ENCODE data around the gene ITGA11.

DNA sequence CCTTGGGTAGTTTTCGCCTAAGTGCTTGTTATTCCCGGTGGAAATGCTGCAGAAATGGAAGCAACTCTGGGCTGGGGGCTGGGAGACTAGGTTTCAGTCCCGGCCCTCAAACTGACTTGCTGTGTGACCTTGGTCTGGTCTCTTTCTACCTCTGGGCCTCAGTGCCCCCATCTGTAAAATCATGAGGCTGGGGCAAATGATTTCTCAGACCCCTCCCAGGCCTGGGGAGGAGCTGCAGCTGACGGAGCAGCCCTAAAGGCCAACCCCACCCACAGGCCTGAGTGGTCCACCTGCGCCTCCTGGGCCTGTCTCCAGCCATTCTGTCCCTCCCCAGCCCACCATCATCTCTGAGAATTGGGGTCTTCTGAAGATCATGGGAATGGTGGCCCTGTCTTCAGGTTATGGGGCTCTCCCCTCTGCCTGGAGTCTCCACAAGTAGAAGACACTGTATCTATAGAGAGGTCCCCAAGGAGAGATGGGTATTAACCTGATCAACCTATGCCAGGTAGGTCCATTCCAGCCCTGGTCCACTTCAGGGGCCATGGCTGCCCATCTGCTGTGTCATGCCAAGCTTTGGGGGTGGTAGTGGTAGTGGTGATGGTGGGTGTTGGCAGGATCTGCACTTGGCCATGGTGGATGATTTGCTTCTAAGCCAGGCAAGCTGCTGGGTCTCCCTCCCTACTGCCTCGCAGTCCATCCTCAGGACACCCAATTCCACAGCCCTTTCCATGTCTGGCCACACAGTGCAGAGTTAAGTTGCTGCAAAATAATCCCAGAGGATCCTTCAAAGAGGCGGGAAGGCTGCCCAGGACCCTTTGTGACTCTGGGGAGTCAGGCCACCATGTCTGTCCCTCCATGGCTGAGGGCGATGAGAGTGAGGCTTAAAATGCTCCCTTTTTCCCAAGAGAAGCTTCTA, 46.0 kb downstream of the ITGA11 start:
- TF ChIP-seq, protein P1, sequence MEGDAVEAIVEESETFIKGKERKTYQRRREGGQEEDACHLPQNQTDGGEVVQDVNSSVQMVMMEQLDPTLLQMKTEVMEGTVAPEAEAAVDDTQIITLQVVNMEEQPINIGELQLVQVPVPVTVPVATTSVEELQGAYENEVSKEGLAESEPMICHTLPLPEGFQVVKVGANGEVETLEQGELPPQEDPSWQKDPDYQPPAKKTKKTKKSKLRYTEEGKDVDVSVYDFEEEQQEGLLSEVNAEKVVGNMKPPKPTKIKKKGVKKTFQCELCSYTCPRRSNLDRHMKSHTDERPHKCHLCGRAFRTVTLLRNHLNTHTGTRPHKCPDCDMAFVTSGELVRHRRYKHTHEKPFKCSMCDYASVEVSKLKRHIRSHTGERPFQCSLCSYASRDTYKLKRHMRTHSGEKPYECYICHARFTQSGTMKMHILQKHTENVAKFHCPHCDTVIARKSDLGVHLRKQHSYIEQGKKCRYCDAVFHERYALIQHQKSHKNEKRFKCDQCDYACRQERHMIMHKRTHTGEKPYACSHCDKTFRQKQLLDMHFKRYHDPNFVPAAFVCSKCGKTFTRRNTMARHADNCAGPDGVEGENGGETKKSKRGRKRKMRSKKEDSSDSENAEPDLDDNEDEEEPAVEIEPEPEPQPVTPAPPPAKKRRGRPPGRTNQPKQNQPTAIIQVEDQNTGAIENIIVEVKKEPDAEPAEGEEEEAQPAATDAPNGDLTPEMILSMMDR (IDR thresholded peaks at IDR 0.05; ENCODE audit: insufficient read depth, low read depth, low read length): no peak
- TF ChIP-seq EZH2 (IDR thresholded peaks at IDR 0.05; ENCODE audit: insufficient read depth, low read length): no peak
